Esophagus squamous epithelium (tissue), 5 donors: ENCODE data around the gene ABCE1. TPM values are rescaled to one million over a fixed set of nuclear protein-coding genes. Genes with fewer than 3 reads are reported as not detected.

Source experiments
- DNase-seq: peaks from one replicate; lab custom pipeline; 2025; lab: John Stamatoyannopoulos, UW
- H3K27ac ChIP-seq, 4 donors: fragments of 200-600 bp; sonication (generic); one replicate each; pipeline ENCODE4 v1.5.1; 2016 to 2019; ENCODE audit warnings: mild to moderate bottlenecking in 1 of 4
- H3K27me3 ChIP-seq, 4 donors: fragments of 200-600 bp; sonication (generic); 1 replicate in 3 of 4; 2 replicates in 1 of 4; pipeline versions ENCODE4 v1.5.1 to v1.6.0; 2017 to 2021; ENCODE audit warnings: antibody characterized with exemption in 1 of 4
- H3K36me3 ChIP-seq, 3 donors: fragments of 200-600 bp; sonication (generic); one replicate each; pipeline ENCODE4 v1.5.1; 2016 to 2019
- H3K4me1 ChIP-seq, 3 donors: fragments of 200-600 bp; sonication (generic); one replicate each; pipeline ENCODE4 v1.5.1; 2017 to 2019
- H3K4me3 ChIP-seq, 4 donors: fragments of 200-600 bp; sonication (generic); 1 replicate in 3 of 4; 2 replicates in 1 of 4; pipeline ENCODE4 v1.5.1; 2016 to 2019; ENCODE audit warnings: mild to moderate bottlenecking in 2 of 4, moderate library complexity in 1 of 4
- H3K9me3 ChIP-seq, 3 donors: fragments of 200-600 bp; sonication (generic); one replicate each; pipeline ENCODE4 v1.5.1; 2016 to 2019
- CTCF ChIP-seq, 6 experiments: fragments of 450-650 bp in 4 of 6; fragments of 200-600 bp in 2 of 6; sonication (generic) in 2 of 6; IDR thresholded peaks; one replicate each; pipeline ENCODE4 v1.5.1; 2016 to 2019; ENCODE audit warnings: antibody characterized with exemption in 6 of 6, mild to moderate bottlenecking in 4 of 6, moderate library complexity in 4 of 6
- POLR2A ChIP-seq, 4 donors: fragments of 450-650 bp; IDR thresholded peaks; one replicate each; pipeline ENCODE4 v1.6.1; 2017; ENCODE audit warnings: antibody characterized with exemption in 4 of 4, mild to moderate bottlenecking in 4 of 4, moderate library complexity in 3 of 4
- WGBS, 2 donors: methylation state at CpG; one replicate each; pipeline ENCODE4 v1.1.5; 2018; 5-methylcytosine and 5-hydroxymethylcytosine counted together
- intact Hi-C: fragments of 100-400 bp; cut with DNase I; formaldehyde crosslinking; loops from one replicate; pipeline ENCODE4 v1.15.0; 2022
- total RNA-seq, 4 donors: library from RNA; depleted of rRNA; stranded (reverse); fragments of >200 nt; gene quantifications; one replicate each; pipeline ENCODE4 v1.1.0, GENCODE V29; 2016
- donor health status: DM: yes; HTN: yes; CAD: no.

ABCE1 gene
- total RNA-seq, 4 donors from 2014 or later: 54.8 to 109 (median 84.5) TPM

- WGBS, 2 donors: 79 to 94% methylated on average over 2 of the region's 2 CpGs
- Histone ChIP-seq H3K4me1 (no peaks in the 10 kb centered on the region), H3K27ac (no peak overlapping the region), H3K4me3 (no peak overlapping the region), H3K36me3 (peaks cover 0 to 11% (median 0%) of the 10 kb centered on the region in 3 donors), H3K9me3 (no peaks in the 10 kb centered on the region), H3K27me3 (no peaks in the 10 kb centered on the region)
- no peak for TF ChIP-seq POLR2A (IDR thresholded peaks at IDR 0.05)
- no peak for TF ChIP-seq CTCF (IDR thresholded peaks at IDR 0.05)
- no peak for DNase-seq
- intact Hi-C loops: no loop called here
Observed at GRCh38 chr4:145071560-145071959, 26.6 kb upstream of the ABCE1 start.

GRCh38 chr4:145075742-145076468 lies 22.2 kb upstream of the ABCE1 start:
- DNase-seq: no peak
- Histone ChIP-seq H3K27ac (no peak overlapping the region), H3K9me3 (no peaks in the 10 kb centered on the region), H3K27me3 (no peaks in the 10 kb centered on the region), H3K4me3 (no peak overlapping the region), H3K36me3 (peaks cover 0 to 38% (median 0%) of the 10 kb centered on the region in 3 donors), H3K4me1 (no peaks in the 10 kb centered on the region)
- TF ChIP-seq CTCF (IDR thresholded peaks at IDR 0.05) (no peak), POLR2A (IDR thresholded peaks at IDR 0.05) (no peak)
- WGBS, 2 donors: 60 to 73% methylated on average over 1 of the region's 1 CpG
- intact Hi-C loops: no loop called here

- Histone ChIP-seq H3K36me3 (peaks cover 0 to 38% (median 0%) of the 10 kb centered on the region in 3 donors), H3K4me1 (no peaks in the 10 kb centered on the region), H3K4me3 (no peak overlapping the region), H3K27me3 (no peaks in the 10 kb centered on the region), H3K27ac (no peak overlapping the region), H3K9me3 (no peaks in the 10 kb centered on the region)
- intact Hi-C loops: no loop called here
- TF ChIP-seq POLR2A (IDR thresholded peaks at IDR 0.05): no peak
- TF ChIP-seq CTCF (IDR thresholded peaks at IDR 0.05): no peak
- DNase-seq: no peak
- WGBS, 2 donors: 83 to 84% methylated on average over 2 of the region's 2 CpGs
Observed at GRCh38 chr4:145076469-145076855, 21.6 kb upstream of the ABCE1 start.

- WGBS, 2 donors: 95 to 100% methylated on average over 1 of the region's 1 CpG
- Histone ChIP-seq H3K27ac (no peak overlapping the region), H3K27me3 (no peaks in the 10 kb centered on the region), H3K36me3 (peaks cover 0 to 74% (median 1%) of the 10 kb centered on the region in 3 donors), H3K9me3 (no peaks in the 10 kb centered on the region), H3K4me1 (no peaks in the 10 kb centered on the region), H3K4me3 (no peak overlapping the region)
- no peak for DNase-seq
- TF ChIP-seq POLR2A (IDR thresholded peaks at IDR 0.05): no peak
- TF ChIP-seq CTCF (IDR thresholded peaks at IDR 0.05): no peak
- intact Hi-C loops: no loop called here
Observed at GRCh38 chr4:145081756-145082155, 16.4 kb upstream of the ABCE1 start.

- intact Hi-C loops: no loop called here
- no peak for DNase-seq
- H3K4me3 ChIP-seq: no peak overlapping the region
- H3K4me1 ChIP-seq: no peaks in the 10 kb centered on the region
- no peak overlapping the region for H3K27ac ChIP-seq
- no peaks in the 10 kb centered on the region for H3K27me3 ChIP-seq
- no peak for TF ChIP-seq POLR2A (IDR thresholded peaks at IDR 0.05)
- TF ChIP-seq CTCF (IDR thresholded peaks at IDR 0.05): no peak
- peaks cover 0 to 79% (median 6%) of the 10 kb centered on the region in 3 donors for H3K36me3 ChIP-seq
- H3K9me3 ChIP-seq: no peaks in the 10 kb centered on the region
- 90 to 100% methylated on average over 1 of the region's 1 CpG for WGBS, 2 donors
Observed at GRCh38 chr4:145083891-145084605, 14.1 kb upstream of the ABCE1 start.
